ENCODE results near the gene SLIT3. TPM values are rescaled to one million over a fixed set of nuclear protein-coding genes. Genes with fewer than 3 reads are reported as not detected.

SLIT3 gene
- total and polyA plus RNA-seq, 10 of the 15 experiments (the other 5 are each of a cell fraction or from before 2014, with no cell fraction given): 0.05 TPM; not detected in 9

- Histone ChIP-seq H3K9me3 (replicated peaks; ENCODE audit: control insufficient read depth, insufficient read depth, low read length) (no peaks in the 10 kb centered on the region; the same call in 2 of the 3 replicates), H3K27ac (ENCODE audit: control insufficient read depth, insufficient read depth) (no peak overlapping the region), H3K9ac (ENCODE audit: control insufficient read depth, insufficient read depth, low read length) (no peak overlapping the region), H3K36me3 (ENCODE audit: control insufficient read depth in 2 of 2, insufficient read depth in 2 of 2, low read length in 1 of 2) (no peaks in the 10 kb centered on the region), H3K79me2 (ENCODE audit: control insufficient read depth, insufficient read depth, low read length) (no peaks in the 10 kb centered on the region), H3K4me2 (ENCODE audit: control insufficient read depth, insufficient read depth) (no peak overlapping the region), H3K4me1 (ENCODE audit: control insufficient read depth, insufficient read depth, low read length) (no peaks in the 10 kb centered on the region), H4K20me1 (ENCODE audit: control insufficient read depth, insufficient read depth) (no peaks in the 10 kb centered on the region; the same call in 1 of the 2 replicates), H2AFZ (ENCODE audit: control insufficient read depth, low read depth, low read length) (no peak overlapping the region), H3K27me3 (replicated peaks in 1 of 2; ENCODE audit: control insufficient read depth in 2 of 2, insufficient read depth in 2 of 2, low read length in 1 of 2) (no peaks in the 10 kb centered on the region; a peak in 2 of 4 replicates), H3K4me3 (no peak overlapping the region)
- ChIA-PET SMC1A (ENCODE audit: uncharacterized antibody, unreplicated experiment) (no interaction called here), CTCF (interaction anchor here (0.6 kb wide), 1 partner anchor 264 kb away, joined by 3 read pairs; no protein-coding TSS in a partner anchor), POLR2A (no interaction called here), RAD21 (ENCODE audit: unreplicated experiment) (no interaction called here)
- in situ Hi-C loops (cut with MboI): no loop called here
- no peak for FAIRE-seq
- intact Hi-C loops (cut with micrococcal nuclease; ENCODE audit: unreplicated experiment): no loop called here
- TF ChIP-seq, protein P1, sequence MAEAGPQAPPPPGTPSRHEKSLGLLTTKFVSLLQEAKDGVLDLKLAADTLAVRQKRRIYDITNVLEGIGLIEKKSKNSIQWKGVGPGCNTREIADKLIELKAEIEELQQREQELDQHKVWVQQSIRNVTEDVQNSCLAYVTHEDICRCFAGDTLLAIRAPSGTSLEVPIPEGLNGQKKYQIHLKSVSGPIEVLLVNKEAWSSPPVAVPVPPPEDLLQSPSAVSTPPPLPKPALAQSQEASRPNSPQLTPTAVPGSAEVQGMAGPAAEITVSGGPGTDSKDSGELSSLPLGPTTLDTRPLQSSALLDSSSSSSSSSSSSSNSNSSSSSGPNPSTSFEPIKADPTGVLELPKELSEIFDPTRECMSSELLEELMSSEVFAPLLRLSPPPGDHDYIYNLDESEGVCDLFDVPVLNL (IDR thresholded peaks at IDR 0.05; ENCODE audit: low read depth, low read length): no peak
- no peak for TF ChIP-seq BCL3 (IDR thresholded peaks at IDR 0.05; ENCODE audit: borderline replicate concordance, insufficient read depth, low read depth, low read length, poor library complexity, severe bottlenecking)
- WGBS (ENCODE audit: insufficient coverage, insufficient replicate concordance, low lambda C conversion rate, missing lambda C conversion rate): 33% methylated on average over 6 of the region's 6 CpGs
- DNase-seq (ENCODE audit: low read depth, low spot score): no peak
- ATAC-seq: no peak
- no TSS peak for BruUV-seq (replicated peaks)
Measured at GRCh38 chr5:169298193-169298592, 2.7 kb downstream of the SLIT3 start.

- ChIA-PET RAD21 (ENCODE audit: unreplicated experiment) (no interaction called here), POLR2A (no interaction called here)
- 55% methylated on average over 14 of the region's 14 CpGs for WGBS (ENCODE audit: insufficient coverage, insufficient replicate concordance, low lambda C conversion rate, missing lambda C conversion rate)
- TF ChIP-seq YY1 (IDR thresholded peaks at IDR 0.05; ENCODE audit: low read depth, low read length) (no peak), NFIC (IDR thresholded peaks at IDR 0.05; ENCODE audit: low read depth, low read length) (no peak), IRF4 (IDR thresholded peaks at IDR 0.05; ENCODE audit: low read depth, low read length) (no peak), NR2F1 (conservative IDR thresholded peaks at IDR 0.05) (no peak), SREBF2 (IDR thresholded peaks at IDR 0.05; ENCODE audit: low read length) (no peak), ATF2 (IDR thresholded peaks at IDR 0.05; ENCODE audit: low read length) (no peak), TAF1 (IDR thresholded peaks at IDR 0.05; ENCODE audit: borderline replicate concordance, low read depth, low read length) (no peak), SP1 (IDR thresholded peaks at IDR 0.05; ENCODE audit: low read depth, low read length) (no peak)
- TF ChIP-seq, protein P2, sequence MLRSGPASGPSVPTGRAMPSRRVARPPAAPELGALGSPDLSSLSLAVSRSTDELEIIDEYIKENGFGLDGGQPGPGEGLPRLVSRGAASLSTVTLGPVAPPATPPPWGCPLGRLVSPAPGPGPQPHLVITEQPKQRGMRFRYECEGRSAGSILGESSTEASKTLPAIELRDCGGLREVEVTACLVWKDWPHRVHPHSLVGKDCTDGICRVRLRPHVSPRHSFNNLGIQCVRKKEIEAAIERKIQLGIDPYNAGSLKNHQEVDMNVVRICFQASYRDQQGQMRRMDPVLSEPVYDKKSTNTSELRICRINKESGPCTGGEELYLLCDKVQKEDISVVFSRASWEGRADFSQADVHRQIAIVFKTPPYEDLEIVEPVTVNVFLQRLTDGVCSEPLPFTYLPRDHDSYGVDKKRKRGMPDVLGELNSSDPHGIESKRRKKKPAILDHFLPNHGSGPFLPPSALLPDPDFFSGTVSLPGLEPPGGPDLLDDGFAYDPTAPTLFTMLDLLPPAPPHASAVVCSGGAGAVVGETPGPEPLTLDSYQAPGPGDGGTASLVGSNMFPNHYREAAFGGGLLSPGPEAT (IDR thresholded peaks at IDR 0.05; ENCODE audit: low read depth): no peak
Measured at GRCh38 chr5:169296419-169297143, 4.4 kb downstream of the SLIT3 start.

More at GRCh38 chr5:169296419-169297143, 4.4 kb downstream of the SLIT3 start:
- Histone ChIP-seq H3K79me2 (ENCODE audit: control insufficient read depth, insufficient read depth, low read length) (no peaks in the 10 kb centered on the region), H3K36me3 (ENCODE audit: control insufficient read depth in 2 of 2, insufficient read depth in 2 of 2, low read length in 1 of 2) (no peaks in the 10 kb centered on the region), H4K20me1 (ENCODE audit: control insufficient read depth, insufficient read depth) (no peaks in the 10 kb centered on the region; the same call in 1 of the 2 replicates), H3K4me3 (no peak overlapping the region), H3K4me1 (ENCODE audit: control insufficient read depth, insufficient read depth, low read length) (no peaks in the 10 kb centered on the region), H3K9ac (ENCODE audit: control insufficient read depth, insufficient read depth, low read length) (no peak overlapping the region), H3K4me2 (ENCODE audit: control insufficient read depth, insufficient read depth) (no peak overlapping the region), H2AFZ (ENCODE audit: control insufficient read depth, low read depth, low read length) (no peak overlapping the region), H3K27ac (ENCODE audit: control insufficient read depth, insufficient read depth) (no peak overlapping the region), H3K27me3 (replicated peaks in 1 of 2; ENCODE audit: control insufficient read depth in 2 of 2, insufficient read depth in 2 of 2, low read length in 1 of 2) (no peaks in the 10 kb centered on the region; a peak in 1 of 4 replicates), H3K9me3 (replicated peaks; ENCODE audit: control insufficient read depth, insufficient read depth, low read length) (no peaks in the 10 kb centered on the region; the same call in 2 of the 3 replicates)
- BruUV-seq (replicated peaks): no TSS peak
- no peak for FAIRE-seq
- no peak for ATAC-seq
- intact Hi-C loops (cut with micrococcal nuclease; ENCODE audit: unreplicated experiment) (no loop called here), in situ Hi-C loops (cut with MboI) (no loop called here)
- ChIA-PET CTCF (no interaction called here), SMC1A (ENCODE audit: uncharacterized antibody, unreplicated experiment) (no interaction called here)
- DNase-seq (ENCODE audit: low read depth, low spot score): no peak
